ENCODE data around the gene KCNAB2.

GRCh38 chr1:6013491-6013890 lies 32.2 kb upstream of the KCNAB2 start:
- TF ChIP-seq CTCF (IDR thresholded peaks at IDR 0.05; ENCODE audit: poor library complexity) (no peak), EZH2phosphoT487 (IDR thresholded peaks at IDR 0.05; ENCODE audit: low read depth, severe bottlenecking, unreplicated experiment) (no peak), EZH2 (IDR thresholded peaks at IDR 0.05; ENCODE audit: borderline replicate concordance) (no peak)

All from hepatocyte (in vitro differentiated cells).